HCT116 (cell line): Measurements from ENCODE around the gene IL36G. TPM values are rescaled to one million over a fixed set of nuclear protein-coding genes. Genes with fewer than 3 reads are reported as not detected.

Experiments used
- ATAC-seq: fragments of 200-7000 bp; cut with Tn5 transposase; 2 replicates; pipeline ENCODE4 v1.9.1; 2020; ENCODE audit warnings: mild to moderate bottlenecking, moderate library complexity
- BruUV-seq: library from RNA; stranded (reverse); fragments of 400-500 nt; replicated peaks from 2 replicates; lab custom pipeline; 2021; lab: Mats Ljungman, UMichigan
- CTCF ChIA-PET: fragments of 300-600 bp; sonication (Branson Sonifier 250); formaldehyde crosslinking; loops from one replicate; lab custom pipeline; 2021; ENCODE audit warnings: antibody characterized with exemption; lab: Charles Lee
- POLR2A ChIA-PET: fragments of 300-600, 350-600 bp; sonication (Branson Sonifier 250); formaldehyde crosslinking; loops from one replicate; lab custom pipeline; 2021; ENCODE audit warnings: antibody characterized with exemption; lab: Charles Lee
- RAD21 ChIA-PET, 2 experiments: fragments of 300-600 bp; sonication (Branson Sonifier 250); formaldehyde crosslinking; loops; one replicate each; lab custom pipeline; 2023; ENCODE audit warnings: low total read pairs in 2 of 2; ENCODE audit not compliant: uncharacterized antibody in 2 of 2, unreplicated experiment in 2 of 2, low non-redundant PET in 1 of 2; lab: Charles Lee
- DNase-seq: peaks from one replicate; pipeline ENCODE4 v3.0.0-alpha.2; 2010; ENCODE audit warnings: low read depth, low spot score
- H2AFZ ChIP-seq: fragments of 200-600 bp; shearing (Covaris generic), sonication (generic); 2 replicates; pipeline ENCODE4 v1.6.1; 2017; ENCODE audit warnings: low read depth, mixed run types, mixed read lengths, antibody characterized with exemption, low read length; ENCODE audit not compliant: poor library complexity, severe bottlenecking
- H3K27ac ChIP-seq: 2 replicates; pipeline ENCODE4 v1.5.1; 2012; ENCODE audit warnings: low read depth, low read length
- H3K27me3 ChIP-seq: fragments of 200-600 bp; sonication (generic); 2 replicates; pipeline ENCODE4 v1.6.1; 2016; ENCODE audit warnings: mixed run types, low read length, mixed read lengths; ENCODE audit not compliant: insufficient read depth
- H3K36me3 ChIP-seq, 2 experiments: fragments of 200-500 bp in 1 of 2; fragments of 200-600 bp in 1 of 2; sonication (Bioruptor generic) in 1 of 2; sonication (generic) in 1 of 2; 2 replicates each; pipeline versions ENCODE4 v1.5.1 to v1.6.1; 2014 to 2016; ENCODE audit warnings: low read length in 2 of 2, inconsistent platforms in 1 of 2, mixed read lengths in 1 of 2, mixed run types in 1 of 2; ENCODE audit not compliant: insufficient read depth in 2 of 2, control insufficient read depth in 1 of 2
- H3K4me1 ChIP-seq, 2 experiments: fragments of 200-600 bp in 1 of 2; sonication (generic) in 1 of 2; 2 replicates each; pipeline versions ENCODE4 v1.5.1 to v1.6.1; 2012 to 2017; ENCODE audit warnings: low read length in 2 of 2, inconsistent platforms in 1 of 2, mild to moderate bottlenecking in 1 of 2, mixed read lengths in 1 of 2, mixed run types in 1 of 2, moderate library complexity in 1 of 2; ENCODE audit not compliant: insufficient read depth in 2 of 2, control insufficient read depth in 1 of 2
- H3K4me2 ChIP-seq: fragments of 200-600 bp; sonication (generic); 2 replicates; pipeline ENCODE4 v1.6.1; 2017; ENCODE audit warnings: mixed run types, low read length, mixed read lengths
- H3K4me3 ChIP-seq, 2 experiments: fragments of 200-600 bp in 1 of 2; sonication (generic) in 1 of 2; replicated peaks in 1 of 2; 2 replicates each; pipeline ENCODE4 v1.5.1; 2011 to 2016; ENCODE audit warnings: low read length in 2 of 2, control low read depth in 1 of 2, low read depth in 1 of 2, mild to moderate bottlenecking in 1 of 2, mixed read lengths in 1 of 2, mixed run types in 1 of 2
- H3K79me2 ChIP-seq: fragments of 200-600 bp; sonication (generic); 2 replicates; pipeline ENCODE4 v1.6.1; 2017; ENCODE audit warnings: mild to moderate bottlenecking, mixed run types, low read length, moderate library complexity, mixed read lengths; ENCODE audit not compliant: insufficient read depth
- H3K9ac ChIP-seq: fragments of 200-600 bp; sonication (generic); 2 replicates; pipeline ENCODE4 v1.6.1; 2016; ENCODE audit warnings: low read length, mixed read lengths
- H3K9me2 ChIP-seq: fragments of 200-600 bp; sonication (generic), shearing (Covaris generic); 2 replicates; pipeline ENCODE4 v1.6.1; 2017; ENCODE audit warnings: mixed run types, mild to moderate bottlenecking, moderate library complexity; ENCODE audit not compliant: insufficient read depth
- H3K9me3 ChIP-seq, 2 experiments: fragments of 200-500 bp in 1 of 2; fragments of 200-600 bp in 1 of 2; sonication (Bioruptor generic) in 1 of 2; sonication (generic) in 1 of 2; 2 replicates each; pipeline ENCODE4 v1.6.1; 2014 to 2017; ENCODE audit warnings: low read length in 2 of 2, mixed read lengths in 2 of 2, inconsistent platforms in 1 of 2, low read depth in 1 of 2, mild to moderate bottlenecking in 1 of 2, mixed run types in 1 of 2, moderate library complexity in 1 of 2; ENCODE audit not compliant: control insufficient read depth in 1 of 2, insufficient read depth in 1 of 2
- H4K20me1 ChIP-seq: fragments of 200-600 bp; sonication (generic), shearing (Covaris generic); 2 replicates; pipeline ENCODE4 v1.6.1; 2017; ENCODE audit warnings: mixed run types, mild to moderate bottlenecking, moderate library complexity; ENCODE audit not compliant: insufficient read depth
- CBX3 ChIP-seq: IDR thresholded peaks from 2 replicates; pipeline ENCODE4 v1.6.1; 2012; ENCODE audit warnings: low read depth
- EGR1 ChIP-seq: IDR thresholded peaks from 2 replicates; pipeline ENCODE4 v1.6.1; 2012; ENCODE audit warnings: low read depth
- EZH2 ChIP-seq: fragments of 200-600 bp; sonication (generic); IDR thresholded peaks from 2 replicates; pipeline ENCODE4 v1.6.1; 2017; ENCODE audit warnings: antibody characterized with exemption, mixed run types
- FOSL1 ChIP-seq: IDR thresholded peaks from 2 replicates; pipeline ENCODE4 v1.6.1; 2012; ENCODE audit warnings: low read depth
- POLR2A ChIP-seq: IDR thresholded peaks from 2 replicates; pipeline ENCODE4 v1.7.0; 2011; ENCODE audit warnings: borderline replicate concordance; ENCODE audit not compliant: insufficient read depth, insufficient read length; ENCODE audit errors: extremely low read depth
- POLR2AphosphoS5 ChIP-seq: IDR thresholded peaks from 2 replicates; pipeline ENCODE4 v1.6.1; 2011; ENCODE audit warnings: mild to moderate bottlenecking, low read depth, low read length, moderate library complexity
- RAD21 ChIP-seq: IDR thresholded peaks from 2 replicates; pipeline ENCODE4 v1.6.1; 2012; ENCODE audit warnings: low read depth, mild to moderate bottlenecking
- SIN3A ChIP-seq: IDR thresholded peaks from 2 replicates; pipeline ENCODE4 v1.6.1; 2012; ENCODE audit warnings: low read depth
- SP1 ChIP-seq: IDR thresholded peaks from 2 replicates; pipeline ENCODE4 v1.6.1; 2012; ENCODE audit warnings: low read depth
- YY1 ChIP-seq: IDR thresholded peaks from 2 replicates; pipeline ENCODE4 v1.6.1; 2011; ENCODE audit warnings: low read length, low read depth, moderate library complexity, mild to moderate bottlenecking; ENCODE audit not compliant: insufficient replicate concordance; ENCODE audit errors: extremely low read depth
- ZFX ChIP-seq: fragments of 450-650 bp; IDR thresholded peaks from 2 replicates; pipeline ENCODE4 v1.6.1; 2017
- ZNF274 ChIP-seq: fragments of 200-500 bp; sonication (Bioruptor generic); IDR thresholded peaks from 2 replicates; pipeline ENCODE4 v1.6.1; 2014; ENCODE audit warnings: mild to moderate bottlenecking, low read depth, low read length, inconsistent platforms
- intact Hi-C: fragments of 100-400 bp; cut with micrococcal nuclease; formaldehyde crosslinking; loops from 2 replicates; pipeline ENCODE4 v1.10.0; 2022
- total RNA-seq: library from RNA; stranded (reverse); gene quantifications from one replicate; pipeline ENCODE4 v1.2.1, GENCODE V29; 2021; ENCODE audit not compliant: unreplicated experiment
- TF ChIP-seq, protein P1 (sequence below), 3 experiments: fragments of 200-600 bp in 1 of 3; sonication (generic) in 1 of 3; IDR thresholded peaks in 2 of 3; conservative IDR thresholded peaks in 1 of 3; 2 replicates each; pipeline ENCODE4 v1.5.1; 2012 to 2017; ENCODE audit warnings: low read depth in 2 of 3, low read length in 2 of 3, antibody characterized with exemption in 1 of 3, borderline replicate concordance in 1 of 3, control low read depth in 1 of 3, mild to moderate bottlenecking in 1 of 3, mixed read lengths in 1 of 3, mixed run types in 1 of 3, moderate library complexity in 1 of 3; ENCODE audit not compliant: insufficient read depth in 1 of 3
- TF ChIP-seq, protein P2 (sequence below): IDR thresholded peaks from 2 replicates; pipeline ENCODE4 v1.6.1; 2011; ENCODE audit warnings: mild to moderate bottlenecking, low read length, moderate library complexity; ENCODE audit not compliant: insufficient replicate concordance; ENCODE audit errors: extremely low read depth

IL36G gene
- total RNA-seq, 1 experiment from 2014 or later: not detected

GRCh38 chr2:112946086-112946485 lies 31.7 kb upstream of the IL36G start:
- Histone ChIP-seq H3K27me3 (no peaks in the 10 kb centered on the region), H3K4me3 (no peak overlapping the region), H3K4me1 (0 out of 4 replicates have a peak, but pooled peaks cover 0 to 2% of the 10 kb centered on the region in 2 experiments), H3K79me2 (no peaks in the 10 kb centered on the region), H3K9me2 (no peaks in the 10 kb centered on the region), H3K9ac (no peak overlapping the region), H3K9me3 (peaks cover 6 to 10% of the 10 kb centered on the region in 2 experiments; a peak in 3 of 4 replicates), H4K20me1 (no peaks in the 10 kb centered on the region), H3K4me2 (no peak overlapping the region), H3K36me3 (no peaks in the 10 kb centered on the region), H3K27ac (no peak overlapping the region), H2AFZ (no peak overlapping the region)
- RAD21 ChIA-PET: no interaction called here
- POLR2A ChIA-PET: no interaction called here
- intact Hi-C loops: no loop called here
- ATAC-seq (no peak), DNase-seq (no peak)
- CTCF ChIA-PET: interaction anchor here (2.3 kb wide), 1 partner anchor 13 kb away, joined by 12 read pairs; no protein-coding TSS in a partner anchor
- BruUV-seq: no TSS peak
- TF ChIP-seq ZFX (no peak), FOSL1 (no peak), YY1 (no peak), RAD21 (no peak), EGR1 (no peak), SP1 (no peak), SIN3A (no peak), POLR2A (no peak), ZNF274 (no peak), EZH2 (no peak), POLR2AphosphoS5 (no peak), CBX3 (no peak)
- TF ChIP-seq, protein P1, sequence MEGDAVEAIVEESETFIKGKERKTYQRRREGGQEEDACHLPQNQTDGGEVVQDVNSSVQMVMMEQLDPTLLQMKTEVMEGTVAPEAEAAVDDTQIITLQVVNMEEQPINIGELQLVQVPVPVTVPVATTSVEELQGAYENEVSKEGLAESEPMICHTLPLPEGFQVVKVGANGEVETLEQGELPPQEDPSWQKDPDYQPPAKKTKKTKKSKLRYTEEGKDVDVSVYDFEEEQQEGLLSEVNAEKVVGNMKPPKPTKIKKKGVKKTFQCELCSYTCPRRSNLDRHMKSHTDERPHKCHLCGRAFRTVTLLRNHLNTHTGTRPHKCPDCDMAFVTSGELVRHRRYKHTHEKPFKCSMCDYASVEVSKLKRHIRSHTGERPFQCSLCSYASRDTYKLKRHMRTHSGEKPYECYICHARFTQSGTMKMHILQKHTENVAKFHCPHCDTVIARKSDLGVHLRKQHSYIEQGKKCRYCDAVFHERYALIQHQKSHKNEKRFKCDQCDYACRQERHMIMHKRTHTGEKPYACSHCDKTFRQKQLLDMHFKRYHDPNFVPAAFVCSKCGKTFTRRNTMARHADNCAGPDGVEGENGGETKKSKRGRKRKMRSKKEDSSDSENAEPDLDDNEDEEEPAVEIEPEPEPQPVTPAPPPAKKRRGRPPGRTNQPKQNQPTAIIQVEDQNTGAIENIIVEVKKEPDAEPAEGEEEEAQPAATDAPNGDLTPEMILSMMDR (IDR thresholded peaks at IDR 0.05 in 2 of 3, conservative IDR thresholded peaks at IDR 0.05 in 1 of 3; ENCODE audit: borderline replicate concordance in 1 of 3, insufficient read depth in 1 of 3, low read depth in 2 of 3, low read length in 2 of 3): no peak
- TF ChIP-seq, protein P2, sequence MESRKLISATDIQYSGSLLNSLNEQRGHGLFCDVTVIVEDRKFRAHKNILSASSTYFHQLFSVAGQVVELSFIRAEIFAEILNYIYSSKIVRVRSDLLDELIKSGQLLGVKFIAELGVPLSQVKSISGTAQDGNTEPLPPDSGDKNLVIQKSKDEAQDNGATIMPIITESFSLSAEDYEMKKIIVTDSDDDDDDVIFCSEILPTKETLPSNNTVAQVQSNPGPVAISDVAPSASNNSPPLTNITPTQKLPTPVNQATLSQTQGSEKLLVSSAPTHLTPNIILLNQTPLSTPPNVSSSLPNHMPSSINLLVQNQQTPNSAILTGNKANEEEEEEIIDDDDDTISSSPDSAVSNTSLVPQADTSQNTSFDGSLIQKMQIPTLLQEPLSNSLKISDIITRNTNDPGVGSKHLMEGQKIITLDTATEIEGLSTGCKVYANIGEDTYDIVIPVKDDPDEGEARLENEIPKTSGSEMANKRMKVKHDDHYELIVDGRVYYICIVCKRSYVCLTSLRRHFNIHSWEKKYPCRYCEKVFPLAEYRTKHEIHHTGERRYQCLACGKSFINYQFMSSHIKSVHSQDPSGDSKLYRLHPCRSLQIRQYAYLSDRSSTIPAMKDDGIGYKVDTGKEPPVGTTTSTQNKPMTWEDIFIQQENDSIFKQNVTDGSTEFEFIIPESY: no peak
